ENCODE data around the gene RBBP8NL. TPM values are rescaled to one million over a fixed set of nuclear protein-coding genes. Genes with fewer than 3 reads are reported as not detected.

RBBP8NL gene
- polyA plus RNA-seq, 1 donor (not counting 4 experiments of a cell fraction or from before 2014, with no cell fraction given): 0.13 TPM

DNA sequence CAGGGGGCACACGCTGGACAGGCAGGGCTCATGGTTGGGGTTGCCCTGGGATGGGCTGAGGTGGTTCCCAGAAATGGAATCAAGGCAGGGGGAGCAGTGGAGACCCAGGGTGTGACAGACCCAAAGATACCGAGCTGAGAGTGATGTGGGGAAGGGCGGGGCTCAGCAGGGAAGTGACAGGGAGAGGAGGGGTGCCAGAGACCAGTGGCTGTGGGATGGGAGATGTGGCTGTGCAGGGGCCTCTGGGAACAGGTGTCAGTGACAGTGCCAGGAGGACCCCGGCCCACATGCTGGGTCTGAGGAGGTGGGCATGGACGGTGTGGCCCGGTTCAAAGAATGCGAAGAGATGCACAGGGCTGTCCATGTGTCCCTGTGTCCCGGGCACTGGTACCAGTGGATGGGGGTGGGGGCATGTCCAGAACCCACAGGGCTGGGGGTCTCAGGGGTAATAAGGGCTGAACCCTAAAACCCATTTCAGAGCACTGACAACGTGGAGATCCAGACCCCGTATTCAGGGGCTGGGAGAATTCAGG lies 21.3 kb downstream of the RBBP8NL start:
- Histone ChIP-seq H3K27me3 (ENCODE audit: control insufficient read depth, extremely low read depth, insufficient read depth, low read length) (no peaks in the 10 kb centered on the region), H3K9ac (ENCODE audit: control insufficient read depth, extremely low read depth, insufficient read depth, low read length) (peak overlapping the region; percentile 76), H3K27ac (ENCODE audit: control insufficient read depth, insufficient read depth, low read length) (no peak overlapping the region), H3K4me1 (ENCODE audit: control insufficient read depth, extremely low read depth, insufficient read depth, low read length) (peaks cover 12% of the 10 kb centered on the region), H3K4me2 (ENCODE audit: control insufficient read depth, extremely low read depth, insufficient read depth, low read depth, low read length) (peak overlapping the region; percentile 89), H3K36me3 (ENCODE audit: control insufficient read depth in 2 of 2, extremely low read depth in 1 of 2, insufficient read depth in 2 of 2, low read length in 2 of 2) (peaks cover 0 to 1% of the 10 kb centered on the region in 2 experiments), H3K4me3 (ENCODE audit: control insufficient read depth in 2 of 3, extremely low read depth in 1 of 3, insufficient read depth in 2 of 3, low read depth in 1 of 3, low read length in 3 of 3) (peak overlapping the region; percentile 54 to 68 (median 64)), H2AFZ (ENCODE audit: control insufficient read depth, low read length) (no peak overlapping the region), H3K9me3 (ENCODE audit: control insufficient read depth, low read depth, low read length) (no peaks in the 10 kb centered on the region), H3K9me1 (ENCODE audit: control insufficient read depth, extremely low read depth, insufficient read depth, low read length) (no peaks in the 10 kb centered on the region), H3K79me2 (ENCODE audit: control insufficient read depth, insufficient read depth, low read length) (peaks cover 7% of the 10 kb centered on the region), H4K20me1 (ENCODE audit: control insufficient read depth, extremely low read depth, insufficient read depth, low read length) (no peaks in the 10 kb centered on the region)
- TF ChIP-seq, protein P1, sequence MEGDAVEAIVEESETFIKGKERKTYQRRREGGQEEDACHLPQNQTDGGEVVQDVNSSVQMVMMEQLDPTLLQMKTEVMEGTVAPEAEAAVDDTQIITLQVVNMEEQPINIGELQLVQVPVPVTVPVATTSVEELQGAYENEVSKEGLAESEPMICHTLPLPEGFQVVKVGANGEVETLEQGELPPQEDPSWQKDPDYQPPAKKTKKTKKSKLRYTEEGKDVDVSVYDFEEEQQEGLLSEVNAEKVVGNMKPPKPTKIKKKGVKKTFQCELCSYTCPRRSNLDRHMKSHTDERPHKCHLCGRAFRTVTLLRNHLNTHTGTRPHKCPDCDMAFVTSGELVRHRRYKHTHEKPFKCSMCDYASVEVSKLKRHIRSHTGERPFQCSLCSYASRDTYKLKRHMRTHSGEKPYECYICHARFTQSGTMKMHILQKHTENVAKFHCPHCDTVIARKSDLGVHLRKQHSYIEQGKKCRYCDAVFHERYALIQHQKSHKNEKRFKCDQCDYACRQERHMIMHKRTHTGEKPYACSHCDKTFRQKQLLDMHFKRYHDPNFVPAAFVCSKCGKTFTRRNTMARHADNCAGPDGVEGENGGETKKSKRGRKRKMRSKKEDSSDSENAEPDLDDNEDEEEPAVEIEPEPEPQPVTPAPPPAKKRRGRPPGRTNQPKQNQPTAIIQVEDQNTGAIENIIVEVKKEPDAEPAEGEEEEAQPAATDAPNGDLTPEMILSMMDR (optimal IDR thresholded peaks at IDR 0.05 in 1 of 3, IDR thresholded peaks at IDR 0.05 in 1 of 3, conservative IDR thresholded peaks at IDR 0.05 in 1 of 3; ENCODE audit: extremely low read depth in 1 of 3, insufficient read depth in 2 of 3, low read length in 3 of 3): no peak
- TF ChIP-seq EZH2 (IDR thresholded peaks at IDR 0.05; ENCODE audit: low read length): no peak
- dilution Hi-C loops (cut with MboI; ENCODE audit: extremely low pct_ligation_motif_present, low sequenced_read_pairs): no loop called here
- DNase-seq (ENCODE audit: low read depth, low spot score): no peak
- no peak for FAIRE-seq

DNA sequence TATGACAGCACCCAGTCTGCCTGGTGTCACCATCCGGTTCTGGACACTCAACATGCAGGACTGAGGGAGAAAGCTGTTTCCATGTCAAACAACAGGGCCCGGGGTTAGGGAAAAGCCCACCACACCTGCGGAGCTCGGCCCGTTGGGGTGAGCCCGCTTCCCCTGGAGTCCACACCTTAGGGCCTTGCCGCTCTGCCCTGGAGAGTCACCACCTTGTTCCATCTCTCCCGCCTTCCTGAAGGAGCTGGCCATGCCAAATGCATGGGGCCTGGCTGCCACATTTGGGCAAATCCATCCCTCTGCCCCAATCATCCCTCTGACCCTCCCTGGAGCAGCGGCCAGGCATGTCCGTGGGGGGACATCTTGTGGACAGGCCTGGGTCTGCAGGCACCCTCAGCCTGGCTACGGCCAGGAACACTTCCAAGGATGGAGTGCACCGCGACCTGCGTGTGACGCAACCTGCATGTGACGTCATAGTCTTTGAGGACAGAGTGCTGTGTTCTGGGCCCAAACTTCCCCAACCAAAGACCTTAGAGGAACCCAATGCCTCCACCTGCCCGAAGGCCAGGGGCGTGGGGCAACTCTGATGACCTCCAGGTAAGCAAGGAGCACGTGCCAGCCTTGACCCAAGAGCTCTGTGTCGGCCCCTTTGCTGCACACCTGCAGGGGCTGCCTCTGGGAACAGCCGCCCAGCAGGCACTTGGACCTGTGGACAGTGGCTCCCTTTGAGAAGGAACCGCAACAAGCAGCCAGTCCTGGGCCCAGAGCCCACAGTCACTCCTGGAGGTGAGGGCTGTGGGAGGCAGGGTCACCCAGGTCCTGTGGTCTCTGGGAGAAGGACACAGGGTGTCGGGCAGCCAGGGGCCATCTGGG lies 22.0 kb downstream of the RBBP8NL start:
- peaks cover 7% of the 10 kb centered on the region for H3K79me2 ChIP-seq (ENCODE audit: control insufficient read depth, insufficient read depth, low read length)
- TF ChIP-seq, protein P1 (optimal IDR thresholded peaks at IDR 0.05 in 1 of 3, IDR thresholded peaks at IDR 0.05 in 1 of 3, conservative IDR thresholded peaks at IDR 0.05 in 1 of 3; ENCODE audit: extremely low read depth in 1 of 3, insufficient read depth in 2 of 3, low read length in 3 of 3): peak in 2 of 3 experiments; percentile 9 to 52
- no peak for TF ChIP-seq EZH2 (IDR thresholded peaks at IDR 0.05; ENCODE audit: low read length)
- H4K20me1 ChIP-seq (ENCODE audit: control insufficient read depth, extremely low read depth, insufficient read depth, low read length): no peaks in the 10 kb centered on the region
- H3K27ac ChIP-seq (ENCODE audit: control insufficient read depth, insufficient read depth, low read length): no peak overlapping the region
- H3K27me3 ChIP-seq (ENCODE audit: control insufficient read depth, extremely low read depth, insufficient read depth, low read length): no peaks in the 10 kb centered on the region
- no peak overlapping the region for H3K4me2 ChIP-seq (ENCODE audit: control insufficient read depth, extremely low read depth, insufficient read depth, low read depth, low read length)
- no peaks in the 10 kb centered on the region for H3K9me3 ChIP-seq (ENCODE audit: control insufficient read depth, low read depth, low read length)
- FAIRE-seq (no peak), DNase-seq (ENCODE audit: low read depth, low spot score) (no peak)
- no peak overlapping the region for H3K4me3 ChIP-seq (ENCODE audit: control insufficient read depth in 2 of 3, extremely low read depth in 1 of 3, insufficient read depth in 2 of 3, low read depth in 1 of 3, low read length in 3 of 3)
- dilution Hi-C loops (cut with MboI; ENCODE audit: extremely low pct_ligation_motif_present, low sequenced_read_pairs): no loop called here
- H3K4me1 ChIP-seq (ENCODE audit: control insufficient read depth, extremely low read depth, insufficient read depth, low read length): peaks cover 12% of the 10 kb centered on the region
- peaks cover 0 to 1% of the 10 kb centered on the region in 2 experiments for H3K36me3 ChIP-seq (ENCODE audit: control insufficient read depth in 2 of 2, extremely low read depth in 1 of 2, insufficient read depth in 2 of 2, low read length in 2 of 2)
- H2AFZ ChIP-seq (ENCODE audit: control insufficient read depth, low read length): no peak overlapping the region
- H3K9ac ChIP-seq (ENCODE audit: control insufficient read depth, extremely low read depth, insufficient read depth, low read length): no peak overlapping the region
- H3K9me1 ChIP-seq (ENCODE audit: control insufficient read depth, extremely low read depth, insufficient read depth, low read length): no peaks in the 10 kb centered on the region
